Stimulated activated CD4-positive, alpha-beta T cell treated with anti-CD3 and anti-CD28 coated beads, Interleukin-4, amount 100 ng/mL, for 1 hour (primary cell): ENCODE data around the gene TMEM117.

ENCODE experiments used
- DNase-seq: peaks from one replicate; pipeline ENCODE4 v3.0.0-alpha.2; 2020

The TMEM117 gene

DNA sequence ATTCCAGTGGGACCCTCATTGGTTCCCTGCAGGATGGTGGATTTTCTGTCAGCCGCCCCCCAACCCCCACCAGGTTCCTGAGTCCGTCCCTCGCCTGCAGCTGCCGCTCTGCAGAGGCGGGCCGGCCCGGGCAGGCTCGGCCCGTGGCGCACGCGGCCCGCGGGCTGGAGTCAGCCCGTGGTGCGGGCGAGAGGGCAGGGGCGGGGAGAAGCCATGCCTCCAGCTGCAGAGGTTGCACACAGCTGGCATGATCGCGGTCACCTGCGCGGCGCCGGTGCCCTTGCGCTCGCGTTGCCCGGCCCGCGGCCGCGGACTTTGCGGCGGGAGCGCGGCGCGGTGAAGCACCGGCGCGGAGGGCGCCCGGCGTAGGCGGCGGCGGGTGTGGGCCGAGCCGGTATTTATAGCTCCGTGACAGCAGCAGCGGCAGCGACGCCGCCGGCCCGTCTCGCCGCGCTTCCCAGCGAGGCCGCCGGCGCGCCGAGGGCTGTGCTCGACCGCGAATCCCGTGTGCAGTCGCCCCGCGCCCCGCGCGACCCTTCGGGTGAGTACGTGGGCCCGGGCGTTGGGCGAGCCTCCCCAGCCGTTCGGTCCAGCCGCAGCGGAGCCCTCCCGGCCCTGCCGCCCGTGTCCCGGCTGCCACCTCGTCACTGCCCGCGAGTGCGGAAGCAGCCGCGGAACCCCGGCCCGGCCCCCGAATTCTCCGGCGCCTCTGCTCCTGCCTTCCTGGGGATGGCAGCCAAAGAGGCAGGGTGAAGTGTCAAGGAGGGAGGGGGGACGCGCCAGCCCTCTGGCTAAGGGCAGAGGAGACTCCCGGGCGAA is at the start of gene TMEM117:
Gene TMEM117 (plus strand): TSS at position 426 of the 819 bp plus-strand sequence.
- peak; percentile 58 for DNase-seq

DNA sequence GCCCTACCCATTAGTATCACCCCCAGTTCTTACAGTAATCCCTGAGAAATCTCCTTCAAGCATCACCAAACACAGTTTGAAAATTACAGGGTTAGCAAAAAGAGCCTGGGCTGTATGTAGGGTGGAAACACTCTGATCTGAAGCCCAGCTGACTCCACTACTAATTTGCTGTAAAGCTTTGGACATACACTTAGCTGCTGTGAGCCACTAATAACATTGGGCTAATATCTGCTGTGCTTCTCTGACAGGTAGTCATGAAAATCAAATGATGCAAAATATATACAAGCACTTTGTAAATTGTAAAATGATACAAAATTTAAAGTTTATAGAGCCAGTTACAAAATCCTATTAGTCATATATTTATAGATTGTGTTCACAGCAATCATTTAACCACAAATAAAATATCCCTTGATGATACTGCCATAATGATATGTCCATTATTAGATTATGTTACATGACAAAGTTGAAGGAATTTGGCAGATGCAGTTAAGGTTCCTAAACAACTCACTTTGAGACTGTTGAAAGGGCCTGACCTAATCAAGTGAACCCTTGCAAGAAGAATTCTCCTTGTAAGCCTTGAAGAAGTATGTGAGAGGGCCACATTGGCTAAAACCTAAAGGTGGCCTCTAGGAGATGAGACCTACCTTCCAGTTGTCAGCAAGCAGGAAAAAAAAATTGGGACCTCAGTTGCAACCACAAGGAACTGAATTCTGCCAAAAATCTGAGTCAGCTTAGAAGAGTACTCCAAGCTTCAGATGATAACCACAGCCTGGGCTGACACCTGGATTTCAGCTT is 48.8 kb upstream of the TMEM117 start:
- DNase-seq: no peak

DNA sequence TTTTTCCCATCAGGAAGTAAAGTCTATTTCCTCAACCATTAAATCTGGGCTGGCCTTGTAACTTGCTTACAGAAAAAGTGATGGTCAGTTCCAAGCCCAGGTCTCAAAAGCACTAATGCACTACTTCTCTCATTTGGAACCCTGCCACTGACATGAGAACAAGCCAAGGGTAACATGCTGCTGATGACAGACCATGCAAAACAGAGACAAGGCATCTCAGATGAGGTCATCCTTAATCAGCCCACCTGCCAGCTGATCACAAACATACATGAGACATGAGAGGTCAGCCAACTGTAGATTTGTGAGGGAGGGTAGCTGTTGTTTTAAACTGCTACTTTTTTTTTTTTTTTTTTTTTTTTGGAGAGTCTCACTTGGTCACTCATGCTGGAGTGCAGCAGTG is 45.9 kb upstream of the TMEM117 start:
- DNase-seq: no peak

DNA sequence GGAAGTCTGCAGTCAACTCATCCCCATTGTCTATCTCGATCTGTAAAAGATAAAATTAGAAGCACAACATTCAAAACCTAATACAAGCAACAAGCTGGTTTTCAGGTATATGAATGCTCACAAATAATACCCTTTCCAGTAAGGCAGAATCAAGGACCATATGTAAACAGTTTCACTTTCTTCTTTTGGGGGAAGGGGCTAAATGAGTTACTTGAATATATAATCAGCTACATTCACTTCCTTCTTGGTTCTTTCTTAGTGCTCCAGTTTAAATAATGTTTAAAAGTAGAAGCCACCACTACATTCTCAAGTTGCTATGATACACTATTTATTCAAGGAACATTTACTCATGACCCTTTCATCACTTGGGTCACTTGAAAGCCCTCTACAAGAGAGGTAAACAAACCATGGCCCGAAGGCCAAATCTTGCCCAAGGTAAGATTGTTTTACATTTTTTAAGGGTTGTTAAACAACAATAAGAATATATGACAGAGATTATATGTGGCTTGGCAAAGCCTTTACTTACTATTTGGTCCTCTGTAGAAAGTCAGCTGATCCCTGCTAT is 40.1 kb upstream of the TMEM117 start:
- no peak for DNase-seq

DNA sequence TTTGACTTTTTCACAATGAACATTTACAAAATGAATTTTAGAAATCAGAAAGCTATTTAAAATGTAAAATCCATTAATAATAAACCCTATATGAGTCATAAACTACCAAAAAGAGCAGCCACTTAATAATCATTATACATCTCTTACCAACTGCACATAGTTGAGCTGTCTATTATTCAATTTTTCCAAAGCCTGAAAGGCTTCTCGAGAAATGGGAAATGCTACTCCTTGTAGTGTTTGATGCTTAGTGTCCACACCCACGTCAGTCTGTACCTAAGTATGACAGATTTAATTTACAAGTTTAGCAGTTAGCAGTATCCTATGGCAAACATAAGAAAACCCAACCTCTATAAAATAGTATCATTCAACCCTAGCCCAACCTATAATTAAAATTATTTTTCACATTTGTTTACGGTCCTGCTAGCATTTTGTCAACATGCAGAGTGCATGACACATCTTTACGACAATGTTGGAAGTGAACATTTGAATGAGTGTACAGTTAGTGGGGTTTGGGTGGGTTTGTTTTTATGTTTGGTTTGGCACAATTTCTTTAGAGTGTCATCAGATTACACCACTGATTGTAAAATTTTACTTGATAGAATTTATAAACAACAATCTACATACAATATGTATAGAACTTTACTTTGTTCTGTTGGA is 38.2 kb upstream of the TMEM117 start:
- DNase-seq: no peak

DNA sequence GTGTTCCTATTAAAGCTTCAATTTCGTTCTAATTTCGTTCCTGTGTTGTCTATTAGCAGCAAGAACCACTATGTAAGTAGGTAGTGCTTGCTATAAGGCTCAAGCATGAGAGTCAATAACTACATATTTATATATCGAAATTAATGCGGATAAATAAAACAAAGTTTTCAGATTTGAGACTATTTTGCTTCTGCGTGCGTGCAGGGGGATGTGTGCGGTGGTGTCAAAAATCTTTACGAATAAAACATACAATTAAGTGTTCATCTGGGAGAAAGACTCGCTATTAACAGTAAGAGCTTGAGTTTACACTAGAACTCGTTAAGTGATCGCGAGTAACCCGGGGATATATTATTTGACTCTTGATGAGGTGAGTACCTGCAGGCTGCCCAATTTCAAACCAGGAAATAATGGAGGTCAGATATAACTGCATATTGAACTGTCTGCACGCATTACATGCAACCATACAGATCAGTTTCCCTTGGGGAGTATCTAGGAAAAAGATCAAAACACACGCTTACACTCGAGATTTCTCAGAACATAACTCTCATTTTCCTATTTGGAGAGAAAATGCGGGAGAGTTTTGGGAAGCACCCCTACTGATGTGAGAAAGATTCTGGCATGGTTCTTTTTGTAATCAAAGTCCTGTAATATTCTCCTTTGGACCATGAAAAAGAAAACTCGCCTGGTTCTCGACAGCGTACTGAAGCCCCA is 30.6 kb upstream of the TMEM117 start:
- no peak for DNase-seq

DNA sequence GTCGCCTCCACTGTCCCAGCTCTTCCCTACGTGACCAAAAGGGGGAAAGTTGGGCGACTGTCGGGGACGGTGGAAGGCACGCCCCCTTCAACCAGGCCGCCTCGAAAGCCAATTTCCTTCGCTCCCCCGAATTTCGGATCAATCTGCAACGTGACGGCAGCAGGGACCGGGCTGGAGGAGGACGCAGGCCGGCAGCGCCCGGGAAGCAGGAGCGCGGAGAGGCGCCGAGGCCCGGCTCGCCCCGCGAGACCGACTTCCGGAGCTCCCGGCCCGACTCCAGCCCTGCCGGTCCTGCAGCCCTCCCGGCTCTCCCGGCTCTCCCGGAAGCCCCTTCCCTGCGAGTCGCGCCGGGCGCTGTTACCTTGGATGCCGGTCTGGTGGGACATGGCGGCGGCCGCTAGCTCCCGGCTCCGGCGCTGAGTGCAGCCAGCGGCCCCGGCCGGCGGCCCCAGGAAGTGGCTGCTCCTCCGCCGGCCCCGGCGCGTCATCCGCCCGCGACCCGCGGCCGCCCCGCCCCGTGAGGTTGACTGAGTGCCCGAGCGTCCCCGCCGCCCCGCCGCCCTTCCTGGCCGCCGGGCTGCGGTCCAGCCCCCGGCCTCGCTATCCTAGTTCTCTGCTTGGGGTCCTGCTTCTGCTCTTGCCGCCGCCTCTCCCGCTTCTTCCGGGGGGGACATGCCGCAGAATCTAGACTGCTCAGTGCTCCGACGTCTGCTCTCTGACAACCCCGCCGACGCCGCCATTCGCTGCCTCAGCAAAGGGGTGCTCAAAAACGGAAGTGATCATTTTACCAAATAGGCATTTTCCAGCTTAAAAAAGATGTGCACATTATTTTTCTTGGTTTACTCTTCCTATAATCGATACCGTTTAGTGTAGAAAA is 29.8 kb upstream of the TMEM117 start, which contains the start of gene TWF1:
Gene TWF1 (minus strand): TSS at position 458 of the 877 bp plus-strand sequence. CDS start 72 bp downstream, at position 386.
- peak; percentile 89 for DNase-seq

DNA sequence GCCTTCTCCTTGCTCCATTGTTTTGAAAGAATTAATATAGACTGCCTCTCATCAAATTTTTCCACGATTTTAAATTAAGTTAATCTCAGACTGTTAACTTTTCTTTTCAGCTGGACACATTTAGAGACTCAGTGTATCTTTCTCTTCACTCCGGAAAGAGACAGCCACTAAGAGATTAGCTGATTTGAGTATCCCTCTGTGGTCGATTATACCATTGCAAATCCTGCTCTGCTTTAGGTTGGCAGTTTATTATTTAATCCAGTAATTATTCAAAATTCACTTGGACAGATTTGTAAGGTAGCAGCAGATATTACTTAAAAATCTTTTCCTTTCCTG is 29.2 kb upstream of the TMEM117 start:
- no peak for DNase-seq

DNA sequence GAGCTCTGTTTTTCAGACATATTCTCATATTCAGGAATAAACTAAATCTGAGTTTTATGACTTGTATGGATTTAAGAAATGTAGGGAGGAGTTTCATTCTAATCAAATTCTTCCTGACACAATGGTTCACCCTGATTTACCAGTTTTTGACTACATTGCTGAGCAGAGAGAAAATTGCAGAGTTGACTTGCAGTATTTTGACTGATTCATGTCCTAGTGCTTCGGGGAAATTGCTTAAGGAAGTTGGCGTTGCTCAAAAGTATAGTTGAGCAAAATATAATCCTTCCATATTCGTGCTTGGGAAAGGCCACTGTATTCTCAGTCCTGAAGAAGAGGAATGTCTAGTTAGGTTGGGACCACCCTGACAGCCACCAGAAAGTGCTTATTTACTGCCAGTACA is 28.5 kb upstream of the TMEM117 start:
- no peak for DNase-seq

DNA sequence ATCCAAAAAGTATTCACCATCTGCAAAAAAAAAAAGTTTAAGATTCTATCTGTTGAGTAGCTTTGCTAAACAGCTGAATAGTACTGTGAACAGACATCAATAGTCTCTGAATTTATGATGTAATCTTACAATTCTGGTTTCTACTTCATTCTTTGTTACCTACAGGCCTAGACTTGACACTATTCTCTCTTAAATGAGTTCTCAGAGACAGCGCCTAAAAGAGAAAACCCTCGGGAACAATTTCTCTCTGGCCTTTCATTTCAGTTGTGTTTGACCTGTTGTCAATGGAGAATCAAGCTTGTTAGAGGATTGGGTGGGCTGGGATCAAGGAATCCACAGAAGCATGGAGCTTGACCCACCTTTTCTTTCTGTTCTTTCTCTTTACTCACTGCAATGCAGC is 23.8 kb upstream of the TMEM117 start:
- DNase-seq: no peak

DNA sequence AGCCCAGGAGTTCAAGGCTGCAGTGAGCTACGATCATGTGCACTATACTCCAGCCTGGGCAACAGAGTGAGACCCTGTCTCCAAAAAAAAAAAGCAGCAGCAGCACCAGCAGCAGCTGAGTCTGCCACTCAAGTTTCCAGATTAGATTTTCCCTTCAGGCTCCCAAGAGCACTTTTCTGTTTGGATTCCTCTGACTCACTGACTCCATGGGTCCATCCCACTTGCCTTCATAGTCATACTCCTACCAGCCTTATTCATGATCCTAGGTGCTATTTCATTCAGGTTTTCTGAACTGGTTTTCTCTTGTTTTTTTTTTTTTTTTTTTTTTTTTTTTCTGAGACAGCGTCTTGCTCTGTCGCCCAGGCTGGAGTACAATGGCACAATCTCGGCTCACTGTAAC is 23.0 kb upstream of the TMEM117 start:
- DNase-seq: no peak

DNA sequence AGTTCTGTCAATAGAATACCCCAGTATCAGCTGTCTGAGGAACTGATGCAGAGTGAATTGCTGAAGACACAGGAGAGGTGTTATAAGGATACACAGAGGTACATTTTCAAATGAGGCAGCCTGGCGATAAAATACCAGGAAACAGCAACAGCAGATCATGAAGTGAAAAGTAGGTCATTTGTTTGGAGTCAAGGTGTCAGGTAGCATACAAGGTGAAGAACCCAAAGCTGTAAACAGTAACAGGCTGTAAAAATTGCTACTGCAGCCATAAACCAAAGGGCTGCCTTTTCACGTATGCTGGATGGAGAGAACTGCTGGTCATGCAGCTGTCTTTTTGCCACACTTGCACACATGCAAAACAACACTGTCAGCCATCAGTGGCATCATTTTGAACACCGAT is 20.5 kb upstream of the TMEM117 start:
- DNase-seq: no peak

DNA sequence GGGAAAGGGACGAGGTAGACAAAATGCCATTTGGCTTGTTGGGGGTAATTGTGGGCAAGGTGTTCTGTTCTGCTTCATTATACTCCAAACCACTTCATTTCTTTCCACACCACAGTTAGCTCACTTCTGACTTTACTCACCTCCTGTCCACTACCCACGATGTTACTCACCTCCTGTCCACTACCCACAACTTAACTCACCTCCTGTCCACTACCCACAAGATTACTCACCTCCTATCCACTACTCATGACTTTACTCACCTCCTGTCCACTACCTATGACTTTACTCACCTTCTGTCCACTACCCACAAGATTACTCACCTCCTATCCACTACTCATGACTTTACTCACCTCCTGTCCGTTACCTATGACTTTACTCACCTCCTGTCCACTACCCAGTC is 19.7 kb upstream of the TMEM117 start:
- DNase-seq: no peak

DNA sequence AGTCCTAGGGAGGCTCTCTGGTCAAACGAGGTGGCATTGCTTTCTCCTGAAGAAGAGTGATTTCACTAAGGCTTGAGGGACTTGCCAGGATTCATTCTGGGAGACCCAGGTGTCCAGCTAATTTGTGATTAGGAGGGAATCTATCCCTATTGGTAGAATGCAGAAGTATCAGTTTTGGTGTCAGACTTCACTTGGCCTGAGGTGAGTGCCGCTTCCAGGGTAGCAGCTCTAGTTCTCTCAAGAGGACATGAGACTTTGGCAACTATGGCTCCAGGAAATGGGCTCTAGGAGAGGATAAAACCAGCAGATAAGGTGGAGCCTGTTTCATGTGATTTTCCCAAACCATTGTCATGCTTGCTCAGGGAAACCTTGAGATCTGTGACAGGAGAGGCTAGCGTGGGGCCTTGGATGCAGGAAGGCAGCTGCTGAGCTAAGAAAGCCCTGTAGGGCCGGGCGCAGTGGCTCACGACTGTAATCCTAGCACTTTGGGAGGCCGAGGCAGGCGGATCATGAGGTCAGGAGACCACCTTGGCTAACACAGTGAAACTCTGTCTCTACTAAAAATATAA is 11.6 kb upstream of the TMEM117 start:
- DNase-seq: no peak

DNA sequence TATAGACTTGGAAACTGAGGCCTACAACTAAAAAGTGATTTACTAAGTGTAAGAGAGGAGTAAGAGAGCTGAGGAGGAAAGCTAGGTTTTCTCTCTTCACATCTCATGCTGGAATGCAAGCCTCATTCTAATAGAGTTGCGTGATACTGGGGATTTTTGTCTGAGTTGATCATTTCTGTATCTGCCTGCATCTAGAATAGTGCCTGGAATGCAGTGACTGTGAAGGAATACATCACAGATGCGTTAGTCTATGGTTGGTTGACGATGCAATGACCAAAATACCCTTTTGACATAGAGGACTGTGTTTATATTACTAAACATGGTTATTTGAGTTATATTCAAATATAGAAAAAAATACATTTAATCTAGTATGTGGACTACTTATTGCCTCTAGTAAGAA is 9.2 kb upstream of the TMEM117 start:
- DNase-seq: no peak

DNA sequence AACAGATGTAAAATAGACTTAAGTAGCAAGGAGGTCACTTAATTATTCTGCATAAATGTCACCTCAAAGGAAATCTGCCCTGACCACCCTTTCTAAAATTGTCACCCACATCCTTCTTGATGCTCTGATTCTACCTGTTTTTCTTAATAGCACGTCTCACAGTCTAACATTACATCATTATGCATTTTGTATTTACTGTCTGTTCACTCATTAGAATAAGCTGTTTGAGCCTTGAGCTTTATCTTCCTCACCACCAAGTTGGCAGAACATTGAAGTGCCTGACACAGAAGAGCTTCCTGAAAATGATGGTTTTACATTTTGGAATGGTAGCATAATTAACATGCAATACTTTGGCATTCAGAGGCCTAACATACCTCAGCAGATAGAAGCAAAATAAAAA is 8.8 kb upstream of the TMEM117 start:
- no peak for DNase-seq

DNA sequence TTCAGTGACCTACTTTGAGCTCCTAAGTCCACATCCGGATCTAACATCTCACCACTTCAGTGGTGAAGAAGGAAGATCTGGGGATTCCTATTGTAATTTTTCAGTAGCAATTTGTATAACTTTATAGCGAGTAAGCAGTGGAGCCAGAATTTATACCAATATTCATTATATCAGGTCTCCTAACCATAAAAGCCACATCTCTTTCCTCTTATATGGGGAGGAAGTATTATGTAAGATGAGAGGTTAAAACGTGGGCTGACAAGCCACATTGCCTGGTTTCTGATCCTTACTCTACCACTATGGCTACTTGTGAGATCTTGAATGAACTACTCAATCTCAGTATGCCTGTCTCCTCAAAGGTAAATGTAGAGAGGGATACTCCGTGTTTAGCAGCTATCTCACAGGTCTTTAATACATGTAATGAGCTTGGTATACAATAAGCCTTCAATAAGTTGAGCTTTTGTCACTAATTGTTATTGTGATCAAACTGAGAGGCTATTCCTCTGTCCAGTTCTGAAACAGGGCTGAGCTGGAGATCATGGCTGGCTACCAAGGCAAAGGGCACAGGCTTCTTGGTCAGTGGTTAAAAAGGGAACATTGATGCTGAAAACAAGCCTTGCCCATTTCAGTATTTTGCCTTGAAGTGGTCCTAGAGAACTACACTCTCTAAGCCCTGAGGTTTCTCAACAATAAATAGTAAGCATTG is 3.3 kb upstream of the TMEM117 start:
- DNase-seq: no peak

DNA sequence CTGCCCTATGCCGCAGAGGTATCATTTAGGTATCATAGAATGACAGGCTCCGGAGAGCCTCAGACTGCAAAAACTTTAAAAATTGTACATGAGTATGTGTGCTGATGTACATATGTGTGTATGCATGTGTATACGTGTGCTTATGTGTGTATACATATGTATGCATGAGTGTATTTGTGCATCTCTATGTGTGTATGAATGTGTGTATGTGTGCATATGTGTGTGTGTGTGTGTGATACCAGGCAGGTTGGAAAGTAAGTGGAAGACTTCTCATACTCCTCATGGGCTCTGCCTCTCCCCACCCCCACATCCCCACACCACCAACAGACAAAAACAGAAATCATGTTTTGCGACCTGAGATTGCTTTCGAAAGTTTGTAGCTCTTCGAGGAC is 621 bp upstream of the TMEM117 start:
- no peak for DNase-seq

DNA sequence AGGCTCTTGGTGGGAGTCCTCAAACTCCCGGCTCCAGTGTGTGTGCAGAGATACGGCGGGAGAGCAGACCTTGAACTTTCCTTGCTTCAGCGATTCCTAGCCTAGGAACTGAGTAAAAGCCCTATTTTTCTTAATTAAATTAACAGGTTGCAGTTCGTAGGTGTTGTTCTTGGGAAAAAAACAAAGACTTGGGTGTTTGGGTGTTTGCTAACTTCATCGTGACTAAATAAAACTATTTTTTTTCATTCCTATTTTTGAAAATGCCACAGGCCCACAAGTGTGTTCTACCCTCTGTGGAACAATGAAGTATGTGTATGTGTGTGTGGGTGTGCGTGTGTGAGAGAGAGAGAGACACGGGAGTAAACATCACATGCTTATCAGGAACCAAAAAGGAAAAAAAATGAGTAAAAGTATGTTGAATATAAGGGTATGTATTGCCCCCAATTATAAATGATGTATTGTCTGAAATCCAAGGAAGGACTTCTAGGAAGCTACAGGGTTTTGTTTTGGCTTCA is 651 bp downstream of the TMEM117 start:
- no peak for DNase-seq

DNA sequence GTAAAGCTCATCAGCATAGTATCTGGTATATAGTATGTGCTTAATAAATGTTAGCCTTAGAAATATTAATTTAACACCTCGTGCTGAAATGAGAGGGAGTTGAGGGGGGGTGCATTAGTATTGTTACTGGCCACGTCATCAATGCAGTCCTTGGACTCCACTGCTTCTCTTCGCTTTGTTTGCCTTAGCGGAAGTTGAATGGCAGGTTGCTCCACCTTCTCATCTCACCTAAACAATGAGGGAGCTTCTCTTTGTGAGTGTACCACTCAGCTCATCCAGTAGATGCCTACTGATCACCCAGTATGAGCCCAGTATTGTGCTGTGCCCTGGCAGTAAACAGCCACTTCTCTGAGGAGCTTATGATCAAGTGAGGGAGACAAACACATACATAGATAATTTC is 4.5 kb downstream of the TMEM117 start:
- no peak for DNase-seq

DNA sequence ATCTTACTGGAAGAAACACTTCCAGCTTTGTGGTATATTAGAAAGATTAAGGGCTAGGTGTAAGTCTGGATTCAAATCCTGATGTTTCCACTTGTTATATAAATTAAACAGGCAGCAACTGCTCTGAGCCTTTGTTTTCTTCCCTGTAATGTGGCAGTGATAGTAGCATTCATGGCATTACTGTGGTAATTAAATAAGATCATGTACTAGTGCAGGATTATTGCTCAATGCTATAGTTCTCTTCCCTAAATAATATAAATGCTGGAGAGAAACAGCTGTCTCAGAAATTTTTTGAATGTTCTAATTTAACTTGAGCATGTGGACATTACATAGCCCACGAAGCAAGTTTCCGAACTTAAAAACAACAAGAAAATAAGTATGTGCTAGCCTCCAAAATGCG is 5.4 kb downstream of the TMEM117 start:
- no peak for DNase-seq
